Activated naive CD8-positive, alpha-beta T cell (primary cell): ENCODE data around the gene ALG8.
"Not testable (repeated sequence)": the region's sequence is repeated elsewhere in the genome, so short reads cannot be mapped to it uniquely, and the experiment has no call there.

Source experiments
- H3K27ac Mint-ChIP-seq: one replicate; pipeline ENCODE4 v1.8.0; 2021; ENCODE audit warnings: mixed read lengths
- H3K27me3 Mint-ChIP-seq: one replicate; pipeline ENCODE4 v1.8.0; 2021; ENCODE audit warnings: mixed read lengths
- H3K36me3 Mint-ChIP-seq: one replicate; pipeline ENCODE4 v1.8.0; 2021; ENCODE audit warnings: mixed read lengths
- H3K4me1 Mint-ChIP-seq: one replicate; pipeline ENCODE4 v1.8.0; 2021; ENCODE audit warnings: low read depth, mixed read lengths
- H3K4me3 Mint-ChIP-seq: one replicate; pipeline ENCODE4 v1.8.0; 2021; ENCODE audit warnings: mild to moderate bottlenecking, mixed read lengths
- H3K9me3 Mint-ChIP-seq: one replicate; pipeline ENCODE4 v1.8.0; 2021; ENCODE audit warnings: low read depth, mixed read lengths

ALG8 gene

DNA sequence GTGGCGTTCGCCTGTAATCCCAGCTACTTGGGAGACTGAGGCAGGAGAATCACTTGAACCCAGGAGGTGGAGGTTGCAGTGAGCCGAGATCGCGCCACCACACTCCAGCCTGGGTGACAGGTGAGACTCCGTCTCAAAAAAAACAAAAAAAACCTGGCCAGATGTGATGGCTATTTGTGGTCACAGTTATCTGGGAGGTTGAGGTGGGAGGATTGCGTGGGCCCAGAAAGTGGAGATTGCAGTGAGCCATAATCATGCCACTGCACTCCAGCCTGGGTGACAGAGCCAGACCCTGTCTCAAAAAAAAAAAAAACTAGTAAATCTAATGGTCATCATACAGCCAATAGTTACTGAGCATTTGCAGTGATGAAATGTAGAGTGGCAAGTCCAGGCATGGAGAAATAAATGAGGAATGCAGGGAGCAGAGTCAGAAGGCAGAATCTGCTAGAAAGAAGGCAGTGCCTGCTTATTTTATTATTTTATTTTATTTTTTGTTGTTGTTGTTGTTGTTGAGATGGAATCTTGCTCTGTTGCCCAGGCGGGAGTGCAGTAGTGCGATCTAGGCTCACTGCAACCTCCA lies 79.6 kb downstream of the ALG8 start:
- not testable (repeated sequence) for H3K27me3 Mint-ChIP-seq, H3K36me3 Mint-ChIP-seq, H3K9me3 Mint-ChIP-seq, H3K4me3 Mint-ChIP-seq, H3K27ac Mint-ChIP-seq, H3K4me1 Mint-ChIP-seq

DNA sequence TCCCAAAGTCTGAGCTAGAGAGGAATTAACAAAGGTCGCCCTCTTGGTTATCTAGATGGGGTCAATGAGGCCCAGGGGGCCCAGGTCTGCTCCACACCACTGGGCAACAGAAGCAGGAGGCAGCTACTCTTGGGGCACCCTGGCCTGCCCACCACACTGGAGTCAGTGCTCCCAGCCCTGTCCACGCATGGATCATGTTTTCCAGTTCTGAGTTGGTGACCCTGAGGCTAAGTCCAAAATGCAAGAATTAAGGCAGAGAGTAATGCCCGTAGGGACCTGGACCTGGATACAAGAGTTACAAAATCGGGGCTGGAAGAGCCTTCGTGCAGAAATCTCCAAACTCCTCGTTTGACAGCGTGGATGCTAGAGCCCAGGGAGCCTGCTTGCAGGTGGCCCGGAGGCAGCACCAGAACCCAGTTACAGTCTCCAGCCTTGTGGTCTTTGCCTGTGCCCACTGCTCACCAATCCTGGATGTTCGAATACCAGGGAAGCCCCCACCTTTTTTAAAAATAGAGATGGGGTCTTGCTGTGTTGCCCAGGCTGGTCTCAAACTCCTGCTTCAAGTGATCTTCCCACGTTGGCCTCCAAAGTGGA lies 81.9 kb downstream of the ALG8 start:
- no peak overlapping the region for H3K27ac Mint-ChIP-seq
- H3K4me1 Mint-ChIP-seq = no peaks in the 10 kb centered on the region
- H3K36me3 Mint-ChIP-seq = peaks cover 2% of the 10 kb centered on the region
- H3K27me3 Mint-ChIP-seq = no peaks in the 10 kb centered on the region
- no peaks in the 10 kb centered on the region for H3K9me3 Mint-ChIP-seq
- no peak overlapping the region for H3K4me3 Mint-ChIP-seq

DNA sequence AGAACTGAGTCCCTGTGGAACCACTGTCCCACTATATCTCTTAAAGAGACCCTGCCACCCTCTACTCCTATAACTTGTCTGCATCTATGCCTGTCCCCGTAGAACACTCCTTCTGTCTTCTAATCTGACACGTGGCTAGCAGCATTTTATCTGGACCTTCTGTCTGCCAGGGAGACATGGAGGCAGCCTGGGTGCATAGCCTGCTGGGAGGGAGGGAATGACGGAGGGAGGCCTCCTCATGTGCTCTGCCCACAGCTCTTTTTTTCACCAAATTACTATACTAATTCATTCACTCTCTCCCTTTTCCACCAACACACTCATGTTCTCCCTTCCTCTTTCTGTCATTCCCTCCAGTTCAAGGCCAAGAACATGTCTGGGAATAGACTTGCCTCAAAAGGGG lies 83.3 kb downstream of the ALG8 start:
- Mint-ChIP-seq H3K27ac (no peak overlapping the region), H3K36me3 (peaks cover 2% of the 10 kb centered on the region), H3K4me1 (no peaks in the 10 kb centered on the region), H3K9me3 (no peaks in the 10 kb centered on the region), H3K4me3 (no peak overlapping the region), H3K27me3 (no peaks in the 10 kb centered on the region)

DNA sequence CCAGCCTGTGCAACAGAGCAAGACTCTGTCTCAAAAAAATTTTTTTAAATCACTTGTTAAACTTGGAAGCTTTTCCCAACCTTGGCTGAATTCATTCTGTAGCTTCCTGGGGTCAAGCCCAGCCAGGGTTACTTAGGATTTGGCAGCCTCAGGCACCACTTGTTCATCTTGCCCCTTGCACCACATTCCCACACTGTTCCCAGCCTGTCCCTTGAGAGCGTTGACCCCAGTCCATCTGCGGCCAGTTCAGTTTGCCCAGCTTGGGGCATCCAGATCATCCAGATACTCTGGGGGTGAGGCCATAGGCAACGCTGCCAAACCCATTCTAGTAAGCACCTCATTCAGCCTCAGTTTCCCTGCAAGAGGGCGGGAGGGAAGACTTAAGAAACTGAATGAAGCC lies 84.5 kb downstream of the ALG8 start:
- Mint-ChIP-seq H3K4me1 (no peaks in the 10 kb centered on the region), H3K27me3 (no peaks in the 10 kb centered on the region), H3K9me3 (no peaks in the 10 kb centered on the region), H3K4me3 (no peak overlapping the region), H3K27ac (no peak overlapping the region), H3K36me3 (no peaks in the 10 kb centered on the region)

DNA sequence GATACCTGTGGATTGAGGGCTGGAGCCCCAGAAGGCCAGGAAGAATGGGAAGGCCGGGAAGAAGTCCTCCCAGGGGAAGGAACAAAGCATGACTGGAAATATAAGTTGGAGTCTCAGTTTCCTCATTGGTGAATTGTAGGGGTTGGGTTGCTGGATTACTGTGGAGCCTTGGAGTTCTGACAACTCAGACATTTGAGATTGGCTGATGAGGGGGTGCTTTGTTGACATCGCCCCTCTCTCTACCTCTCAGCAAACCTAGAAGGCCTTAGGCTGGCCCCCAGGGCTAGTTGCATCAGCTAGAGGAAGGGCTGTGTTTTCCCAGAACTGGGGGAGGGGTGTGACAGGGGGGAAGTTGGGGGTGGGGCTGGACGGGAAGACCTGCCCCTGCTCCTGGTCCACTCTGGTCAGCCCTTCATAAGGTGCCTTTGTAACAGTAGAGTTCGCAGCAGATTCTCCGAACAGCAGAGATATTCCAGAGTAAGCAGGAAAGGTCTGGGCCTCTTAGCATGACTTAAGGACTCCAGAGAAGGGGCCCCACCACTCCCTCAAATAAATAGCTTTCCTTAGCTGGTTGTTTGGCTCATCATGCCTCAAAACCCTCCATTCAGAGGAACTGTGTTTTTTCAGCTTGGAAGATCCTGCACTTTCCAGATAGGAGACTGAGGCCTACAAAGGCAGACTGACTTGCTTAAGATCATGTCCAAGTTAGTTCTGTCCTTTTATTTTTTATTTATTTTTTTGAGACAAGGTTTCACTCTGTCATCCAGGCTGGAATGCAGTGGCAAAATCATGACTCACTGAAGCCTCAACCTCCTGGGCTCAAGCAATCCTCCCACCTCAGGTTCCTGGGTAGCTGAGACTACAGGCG lies 88.2 kb downstream of the ALG8 start:
- Mint-ChIP-seq H3K9me3 (no peaks in the 10 kb centered on the region), H3K4me3 (no peak overlapping the region), H3K27ac (no peak overlapping the region), H3K27me3 (no peaks in the 10 kb centered on the region), H3K4me1 (no peaks in the 10 kb centered on the region), H3K36me3 (no peaks in the 10 kb centered on the region)
